ENCODE data around the gene LYZL6.

- TF ChIP-seq CTCF (IDR thresholded peaks at IDR 0.05): no peak
- TF ChIP-seq POLR2A (IDR thresholded peaks at IDR 0.05): no peak
Measured at GRCh38 chr17:35900280-35900679, 43.2 kb downstream of the LYZL6 start.
